GM12874 (cell line): Measurements from ENCODE around the gene NPBWR2.
A peak's percentile ranks its signal among the peaks of the same experiment; 100 is the strongest.

Experiments used
- TF ChIP-seq, protein P1 (sequence below): IDR thresholded peaks from 2 replicates; pipeline ENCODE4 v1.5.1; 2011; ENCODE audit warnings: low read depth, mild to moderate bottlenecking, control low read depth, low read length, moderate library complexity; ENCODE audit not compliant: insufficient read depth

The NPBWR2 gene

DNA sequence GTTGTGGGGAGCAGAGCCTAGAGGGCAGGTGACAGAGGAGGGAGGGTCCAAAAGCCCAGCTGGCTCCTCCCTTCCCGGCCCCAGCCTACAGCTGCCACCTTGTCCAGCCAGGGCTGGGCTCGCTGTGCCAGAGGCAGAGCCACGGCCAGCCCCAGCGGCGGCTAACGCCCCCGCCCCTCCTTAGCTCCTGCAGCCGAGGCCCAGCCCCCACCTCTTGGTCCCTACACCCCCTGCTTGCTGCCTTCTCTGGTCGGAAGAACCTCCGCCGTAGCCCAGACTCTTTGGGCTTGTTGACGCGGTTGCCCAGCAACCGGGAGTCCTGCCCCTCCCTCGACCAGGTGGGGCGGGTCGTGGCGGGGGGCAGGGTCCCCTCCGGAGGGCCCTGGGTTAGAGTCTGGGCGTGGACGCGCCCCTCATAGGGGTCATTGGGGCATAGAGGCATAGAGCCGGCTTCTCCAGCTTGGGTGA is 22.6 kb downstream of the NPBWR2 start:
- TF ChIP-seq, protein P1, sequence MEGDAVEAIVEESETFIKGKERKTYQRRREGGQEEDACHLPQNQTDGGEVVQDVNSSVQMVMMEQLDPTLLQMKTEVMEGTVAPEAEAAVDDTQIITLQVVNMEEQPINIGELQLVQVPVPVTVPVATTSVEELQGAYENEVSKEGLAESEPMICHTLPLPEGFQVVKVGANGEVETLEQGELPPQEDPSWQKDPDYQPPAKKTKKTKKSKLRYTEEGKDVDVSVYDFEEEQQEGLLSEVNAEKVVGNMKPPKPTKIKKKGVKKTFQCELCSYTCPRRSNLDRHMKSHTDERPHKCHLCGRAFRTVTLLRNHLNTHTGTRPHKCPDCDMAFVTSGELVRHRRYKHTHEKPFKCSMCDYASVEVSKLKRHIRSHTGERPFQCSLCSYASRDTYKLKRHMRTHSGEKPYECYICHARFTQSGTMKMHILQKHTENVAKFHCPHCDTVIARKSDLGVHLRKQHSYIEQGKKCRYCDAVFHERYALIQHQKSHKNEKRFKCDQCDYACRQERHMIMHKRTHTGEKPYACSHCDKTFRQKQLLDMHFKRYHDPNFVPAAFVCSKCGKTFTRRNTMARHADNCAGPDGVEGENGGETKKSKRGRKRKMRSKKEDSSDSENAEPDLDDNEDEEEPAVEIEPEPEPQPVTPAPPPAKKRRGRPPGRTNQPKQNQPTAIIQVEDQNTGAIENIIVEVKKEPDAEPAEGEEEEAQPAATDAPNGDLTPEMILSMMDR = no peak

DNA sequence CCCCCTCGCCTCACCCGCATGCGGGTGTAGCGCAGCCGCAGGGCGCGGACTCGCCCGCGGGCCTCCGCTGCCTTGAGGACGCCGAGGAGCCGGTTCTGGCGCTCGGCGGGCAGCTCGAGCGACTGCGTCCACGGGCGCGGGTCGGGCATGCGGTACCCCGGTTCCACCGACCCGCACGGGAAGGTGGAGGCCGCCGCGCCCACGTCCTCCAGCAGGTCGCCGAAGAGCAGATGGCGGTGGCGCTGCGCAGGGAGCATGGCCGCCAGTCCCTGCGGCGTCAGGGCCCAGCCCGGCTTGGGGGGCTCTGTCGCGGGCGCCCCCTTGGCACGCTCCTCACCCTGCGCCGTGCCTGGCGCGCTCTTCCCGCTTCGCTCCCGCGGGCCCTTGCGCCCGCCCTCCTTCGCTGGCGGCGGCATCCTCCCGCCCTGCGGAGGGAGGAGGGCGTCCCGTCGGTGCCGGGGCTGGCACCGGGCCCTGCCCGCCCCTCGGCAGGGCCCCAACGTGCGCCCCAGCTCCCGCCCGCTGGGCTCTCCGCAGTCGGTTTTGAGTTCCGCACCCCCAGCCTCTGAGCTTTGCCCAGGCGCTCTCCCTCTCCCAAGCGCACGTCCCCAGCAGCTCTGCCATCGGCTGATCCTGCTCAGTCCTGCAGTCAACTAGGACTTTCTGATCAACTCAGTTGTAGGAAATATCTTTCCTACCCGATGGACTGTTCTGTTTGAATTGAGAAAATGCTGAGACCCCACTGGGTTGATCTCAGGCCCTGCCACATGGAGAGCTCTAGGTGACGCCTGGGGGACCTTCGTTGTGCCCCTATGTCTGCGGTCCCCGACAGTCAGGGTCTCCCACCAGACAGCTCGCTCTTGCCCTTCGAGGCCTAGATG is 23.3 kb downstream of the NPBWR2 start, which contains the start of gene LKAAEAR1:
LKAAEAR1 (minus strand) TSS at position 595 of the 881 bp plus-strand sequence; CDS start at position 416, 179 bp downstream.
- TF ChIP-seq, protein P1 = no peak

DNA sequence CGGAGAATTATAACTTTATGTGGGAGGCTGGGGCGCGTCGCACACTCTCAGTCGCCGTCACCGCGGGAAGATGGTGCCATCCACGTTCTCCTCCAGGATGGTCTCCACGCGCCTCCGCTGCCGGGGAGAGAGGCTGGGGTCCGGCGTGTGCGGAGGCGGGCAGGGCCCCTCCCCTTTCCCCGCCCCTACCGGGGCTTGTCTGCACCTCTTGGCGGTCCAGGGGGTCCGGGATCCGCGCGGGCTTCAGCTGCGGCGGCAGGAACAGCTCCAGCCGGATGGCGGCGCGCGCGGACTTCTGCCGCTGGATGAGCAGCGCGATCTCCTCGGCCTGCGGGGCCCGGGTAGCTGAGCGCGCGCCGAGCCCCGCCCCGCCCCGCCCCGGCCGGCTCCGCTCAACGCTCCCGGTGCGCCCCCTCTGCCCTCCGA is 24.0 kb downstream of the NPBWR2 start:
- TF ChIP-seq, protein P1 = peak; percentile 82

DNA sequence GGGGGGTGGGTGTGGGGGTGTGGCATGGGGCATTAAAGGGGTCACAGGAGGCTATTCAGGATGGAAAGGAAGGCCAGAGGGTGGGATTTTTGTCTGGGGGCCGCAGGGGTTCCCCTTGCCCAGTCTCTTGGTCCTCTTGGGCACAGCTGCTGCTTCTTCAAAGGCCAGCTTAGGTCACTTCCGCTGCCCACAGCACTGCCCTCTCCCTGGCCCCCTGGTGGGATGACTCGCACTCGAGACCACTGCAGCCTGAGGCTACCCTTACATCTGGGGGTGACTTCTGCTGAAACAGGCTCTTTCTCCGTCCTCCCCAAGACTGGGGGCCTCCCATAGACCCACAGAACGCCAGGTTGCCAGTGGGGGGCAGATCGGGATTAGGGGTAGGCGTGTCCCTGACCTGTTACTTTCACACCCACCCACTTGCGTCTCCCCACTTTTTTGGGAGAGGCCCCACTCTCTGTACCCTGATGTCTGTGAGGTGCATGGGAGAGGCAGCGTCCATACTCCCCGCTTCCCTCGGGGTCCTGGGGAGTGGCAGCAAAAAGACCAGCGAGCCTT is 24.5 kb downstream of the NPBWR2 start:
- TF ChIP-seq, protein P1 = no peak

DNA sequence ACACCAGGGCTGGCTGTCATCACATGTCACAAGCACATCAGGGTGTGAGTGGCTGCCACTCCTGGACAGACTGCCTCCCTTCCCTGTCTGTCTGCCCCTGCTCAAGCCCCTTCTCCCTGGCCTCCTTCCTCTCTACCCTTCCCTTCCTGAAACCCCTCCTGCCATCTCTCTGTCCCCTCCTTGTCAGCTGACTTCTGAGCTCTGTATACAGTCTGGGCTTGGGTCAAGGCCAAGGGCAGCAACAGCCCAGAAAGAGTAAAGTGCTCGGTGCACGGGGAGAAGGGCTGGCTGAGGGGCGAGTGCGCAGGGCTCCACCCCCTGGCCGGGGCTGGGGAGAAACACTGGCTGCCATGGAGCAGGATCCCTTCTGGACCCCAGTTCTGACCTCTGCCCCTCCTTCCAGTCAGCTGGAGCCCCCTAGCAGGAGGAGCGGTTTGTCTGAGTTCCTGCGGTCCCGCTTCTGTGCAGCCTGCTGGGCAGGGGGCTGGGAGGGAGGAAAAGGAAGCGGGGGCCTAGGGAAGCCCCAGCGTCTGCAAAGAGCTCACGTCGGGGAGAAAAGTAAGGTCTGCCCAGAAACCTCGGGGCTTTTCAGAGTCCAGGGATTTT is 25.1 kb downstream of the NPBWR2 start:
- TF ChIP-seq, protein P1 = no peak

- TF ChIP-seq, protein P1 = no peak
Observed at GRCh38 chr20:64081624-64081964, 25.8 kb downstream of the NPBWR2 start.
